ENCODE data around the gene TLE7. TPM values are rescaled to one million over a fixed set of nuclear protein-coding genes. Genes with fewer than 3 reads are reported as not detected.
A peak's percentile ranks its signal among the peaks of the same experiment; 100 is the strongest.

Gene TLE7
- total RNA-seq, 1 donor from 2014 or later: not detected

GRCh38 chr16:71423016-71423415, 18.8 kb downstream of the TLE7 start:
- TF ChIP-seq CTCF (IDR thresholded peaks at IDR 0.05; ENCODE audit: unreplicated experiment): no peak
- Mint-ChIP-seq H3K4me1 (ENCODE audit: low read depth) (peaks cover 4% of the 10 kb centered on the region), H3K9me3 (ENCODE audit: low read depth) (no peaks in the 10 kb centered on the region), H3K27ac (no peak overlapping the region), H3K36me3 (ENCODE audit: insufficient read depth) (no peaks in the 10 kb centered on the region), H3K27me3 (peaks cover 54% of the 10 kb centered on the region), H3K4me3 (ENCODE audit: low read depth) (no peak overlapping the region)
- DNase-seq (ENCODE audit: low spot score, unreplicated experiment): no peak

DNA sequence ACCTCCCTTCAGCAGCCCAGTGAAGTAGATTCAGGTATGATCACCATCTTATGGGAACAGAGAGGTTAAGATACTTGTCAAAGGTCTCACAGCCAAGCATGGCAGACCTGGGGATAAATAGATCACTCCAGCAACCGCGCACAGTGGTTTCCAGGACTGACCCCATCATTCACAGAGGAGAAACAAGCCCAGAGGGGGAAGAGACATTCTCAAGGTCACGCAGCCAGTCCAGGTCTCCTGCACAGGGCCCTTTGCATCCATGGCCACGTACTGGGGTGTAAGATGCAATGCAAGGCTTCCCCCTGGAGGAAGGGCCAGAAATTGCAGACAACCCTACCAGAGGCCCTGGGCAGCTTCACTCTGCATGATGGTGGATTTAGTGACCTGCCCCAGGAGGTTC, 19.9 kb downstream of the TLE7 start:
- Mint-ChIP-seq H3K27ac (no peak overlapping the region), H3K36me3 (ENCODE audit: insufficient read depth) (no peaks in the 10 kb centered on the region), H3K4me1 (ENCODE audit: low read depth) (peaks cover 4% of the 10 kb centered on the region), H3K9me3 (ENCODE audit: low read depth) (no peaks in the 10 kb centered on the region), H3K27me3 (peaks cover 55% of the 10 kb centered on the region), H3K4me3 (ENCODE audit: low read depth) (no peak overlapping the region)
- no peak for DNase-seq (ENCODE audit: low spot score, unreplicated experiment)
- TF ChIP-seq CTCF (IDR thresholded peaks at IDR 0.05; ENCODE audit: unreplicated experiment): peak; percentile 39

DNA sequence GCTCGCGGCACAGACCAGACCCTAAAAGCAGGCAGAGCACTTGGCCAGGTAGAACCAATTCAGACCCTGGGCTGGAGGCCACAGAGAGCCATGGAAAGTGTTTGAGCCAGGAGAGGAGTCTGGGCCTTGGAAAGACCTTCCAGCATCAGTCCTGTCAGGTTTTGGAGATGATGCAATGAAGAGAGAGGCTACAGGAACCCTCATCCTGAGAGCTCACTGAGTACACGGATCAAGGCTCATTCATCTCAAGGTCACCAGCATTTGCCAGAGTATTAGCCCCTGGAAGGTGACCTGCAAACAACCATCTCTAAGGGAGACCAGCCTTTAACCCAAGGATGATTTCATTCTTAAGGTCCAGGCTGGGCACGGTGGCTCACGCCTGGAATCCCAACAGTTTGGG, 27.8 kb downstream of the TLE7 start:
- Mint-ChIP-seq H3K4me1 (ENCODE audit: low read depth) (peaks cover 5% of the 10 kb centered on the region), H3K27ac (no peak overlapping the region), H3K27me3 (peaks cover 32% of the 10 kb centered on the region), H3K4me3 (ENCODE audit: low read depth) (no peak overlapping the region), H3K36me3 (ENCODE audit: insufficient read depth) (no peaks in the 10 kb centered on the region), H3K9me3 (ENCODE audit: low read depth) (no peaks in the 10 kb centered on the region)
- TF ChIP-seq CTCF (IDR thresholded peaks at IDR 0.05; ENCODE audit: unreplicated experiment): no peak
- no peak for DNase-seq (ENCODE audit: low spot score, unreplicated experiment)

DNA sequence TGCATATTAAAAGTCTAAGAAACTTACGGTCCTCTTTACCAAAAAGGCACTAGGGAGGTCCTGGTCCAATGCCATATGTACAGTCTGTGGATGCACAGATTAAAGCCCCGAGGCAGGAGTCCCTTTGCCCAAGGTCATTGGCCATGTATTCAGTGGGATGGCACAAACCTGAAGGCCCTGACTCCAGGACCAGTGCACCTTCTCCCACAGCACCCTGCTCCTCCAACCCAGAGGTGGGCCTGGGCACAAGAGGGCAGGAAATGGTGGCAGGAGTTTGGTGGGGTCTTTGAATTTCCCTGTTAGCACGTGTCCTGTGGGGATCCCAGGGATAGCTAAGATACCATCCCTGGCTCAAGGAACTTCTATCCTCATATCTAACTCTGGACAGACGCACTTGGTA, 28.5 kb downstream of the TLE7 start:
- no peak for TF ChIP-seq CTCF (IDR thresholded peaks at IDR 0.05; ENCODE audit: unreplicated experiment)
- peaks cover 7% of the 10 kb centered on the region for H3K4me1 Mint-ChIP-seq (ENCODE audit: low read depth)
- H3K9me3 Mint-ChIP-seq (ENCODE audit: low read depth): no peaks in the 10 kb centered on the region

GRCh38 chr16:71412270-71413160, 29.3 kb downstream of the TLE7 start:
- peak; percentile 72 for TF ChIP-seq CTCF (IDR thresholded peaks at IDR 0.05; ENCODE audit: unreplicated experiment)
- Mint-ChIP-seq H3K27me3 (peaks cover 23% of the 10 kb centered on the region), H3K4me3 (ENCODE audit: low read depth) (no peak overlapping the region), H3K27ac (no peak overlapping the region), H3K9me3 (ENCODE audit: low read depth) (no peaks in the 10 kb centered on the region), H3K36me3 (ENCODE audit: insufficient read depth) (no peaks in the 10 kb centered on the region), H3K4me1 (ENCODE audit: low read depth) (peaks cover 9% of the 10 kb centered on the region)
- peak; percentile 67 for DNase-seq (ENCODE audit: low spot score, unreplicated experiment)

More for the DNA sequence above, 28.5 kb downstream of the TLE7 start:
- H3K27ac Mint-ChIP-seq: no peak overlapping the region
- no peak overlapping the region for H3K4me3 Mint-ChIP-seq (ENCODE audit: low read depth)
- H3K27me3 Mint-ChIP-seq: peaks cover 27% of the 10 kb centered on the region
- H3K36me3 Mint-ChIP-seq (ENCODE audit: insufficient read depth): no peaks in the 10 kb centered on the region
- DNase-seq (ENCODE audit: low spot score, unreplicated experiment): no peak

All from progenitor cell of endocrine pancreas (in vitro differentiated cells).